HL-60 (cell line): ENCODE measurements around the gene SNCA.

Experiments used
- CTCF ChIP-seq: IDR thresholded peaks from one replicate; pipeline ENCODE4 v1.5.1; 2011; ENCODE audit warnings: low read length, control low read depth, inconsistent platforms; ENCODE audit not compliant: insufficient read depth
- GABPA ChIP-seq: IDR thresholded peaks from 2 replicates; pipeline ENCODE4 v1.6.1; 2012; ENCODE audit warnings: low read depth
- POLR2AphosphoS5 ChIP-seq: IDR thresholded peaks from 2 replicates; pipeline ENCODE4 v1.6.1; 2012; ENCODE audit warnings: low read depth
- SPI1 ChIP-seq: IDR thresholded peaks from 2 replicates; pipeline ENCODE4 v1.6.1; 2012; ENCODE audit warnings: low read depth, mild to moderate bottlenecking, borderline replicate concordance

GRCh38 chr4:89765966-89766365 lies 71.0 kb downstream of the SNCA start:
- TF ChIP-seq CTCF (no peak), SPI1 (no peak), GABPA (no peak), POLR2AphosphoS5 (no peak)
